Activated CD4-positive, alpha-beta T cell treated with anti-CD3 and anti-CD28 coated beads for 48 hours (primary cell): ENCODE data around the gene TUB.

Source experiments
- DNase-seq: peaks from one replicate; pipeline ENCODE4 v3.0.0-alpha.2; 2020

Gene TUB

GRCh38 chr11:8045839-8046238 lies 35.2 kb upstream of the TUB start:
- DNase-seq, result no peak

DNA sequence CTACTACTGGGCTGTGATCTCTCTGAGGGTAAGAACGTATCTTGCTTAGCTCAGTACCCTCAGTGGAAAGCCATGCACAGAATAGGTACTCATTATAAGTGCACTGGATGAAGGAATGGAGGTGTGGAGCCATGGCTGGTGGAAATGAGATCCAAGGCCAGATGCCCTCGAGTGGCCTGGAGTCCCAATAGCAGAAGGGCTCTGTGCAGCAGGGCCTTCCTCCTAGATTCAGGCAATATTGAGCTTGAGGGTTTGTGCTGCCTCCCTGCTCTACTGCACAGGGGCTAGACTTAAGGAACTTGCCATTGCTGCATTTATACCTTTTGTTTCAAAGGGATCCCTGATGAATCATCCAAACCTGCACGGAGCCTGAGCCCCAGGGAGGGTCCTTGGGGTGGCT lies 33.6 kb upstream of the TUB start:
- no peak for DNase-seq

DNA sequence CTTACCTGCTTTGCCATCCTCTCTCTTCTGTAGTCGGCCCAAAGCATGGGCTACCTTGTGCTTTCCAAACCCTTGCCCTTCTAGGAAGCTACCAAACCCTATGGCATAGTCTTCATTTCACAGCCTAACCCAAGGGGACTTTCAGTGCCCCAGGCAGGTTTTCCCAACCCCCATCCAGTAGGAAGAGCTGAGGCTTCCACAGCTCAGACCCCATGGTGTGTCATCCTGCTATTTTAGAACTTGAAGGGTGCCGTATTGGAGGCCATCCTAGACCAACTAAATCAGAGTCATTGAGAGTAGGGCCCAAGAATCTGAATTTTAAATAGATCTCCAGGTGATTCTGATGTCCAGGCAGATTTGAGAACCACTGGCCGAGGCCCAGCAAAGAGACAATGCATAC lies 31.9 kb upstream of the TUB start:
- DNase-seq, result no peak

- DNase-seq, result peak; percentile 11
Measured at GRCh38 chr11:8055091-8055835, 25.7 kb upstream of the TUB start.

DNA sequence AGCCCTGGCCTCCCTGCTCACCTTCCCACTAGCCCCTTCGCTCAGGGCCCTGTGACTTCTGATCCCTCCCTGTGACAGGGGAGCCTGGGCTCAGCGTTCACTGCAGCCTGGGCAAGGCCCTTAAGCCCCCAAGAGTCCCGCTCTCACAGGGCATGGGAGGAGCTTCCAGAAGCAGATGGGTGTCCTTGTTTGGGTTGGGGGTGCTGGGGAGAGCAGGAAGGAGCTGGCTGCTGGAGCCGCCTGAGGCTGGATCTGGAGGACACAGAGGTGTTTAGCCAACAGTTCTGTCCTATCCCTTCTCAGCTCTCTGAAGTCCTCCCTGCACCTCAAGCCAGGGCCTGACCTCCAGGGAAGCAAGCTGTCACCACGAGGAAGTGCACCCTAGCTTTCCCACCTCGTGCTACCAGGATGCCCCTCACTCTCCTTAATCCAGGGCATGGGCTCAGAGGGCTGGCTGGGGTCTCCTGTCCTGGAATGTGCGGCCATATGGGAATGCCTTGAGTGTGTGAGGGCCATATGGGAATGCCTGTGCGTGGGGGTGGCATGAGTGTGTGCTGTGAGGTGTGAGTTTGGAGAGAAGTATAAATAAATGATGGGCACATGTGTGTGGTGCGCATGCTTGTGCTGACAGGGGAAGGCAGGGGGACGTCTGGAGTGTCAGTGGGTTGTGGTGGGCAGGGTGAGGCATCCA lies 25.0 kb upstream of the TUB start:
- DNase-seq, result no peak

DNA sequence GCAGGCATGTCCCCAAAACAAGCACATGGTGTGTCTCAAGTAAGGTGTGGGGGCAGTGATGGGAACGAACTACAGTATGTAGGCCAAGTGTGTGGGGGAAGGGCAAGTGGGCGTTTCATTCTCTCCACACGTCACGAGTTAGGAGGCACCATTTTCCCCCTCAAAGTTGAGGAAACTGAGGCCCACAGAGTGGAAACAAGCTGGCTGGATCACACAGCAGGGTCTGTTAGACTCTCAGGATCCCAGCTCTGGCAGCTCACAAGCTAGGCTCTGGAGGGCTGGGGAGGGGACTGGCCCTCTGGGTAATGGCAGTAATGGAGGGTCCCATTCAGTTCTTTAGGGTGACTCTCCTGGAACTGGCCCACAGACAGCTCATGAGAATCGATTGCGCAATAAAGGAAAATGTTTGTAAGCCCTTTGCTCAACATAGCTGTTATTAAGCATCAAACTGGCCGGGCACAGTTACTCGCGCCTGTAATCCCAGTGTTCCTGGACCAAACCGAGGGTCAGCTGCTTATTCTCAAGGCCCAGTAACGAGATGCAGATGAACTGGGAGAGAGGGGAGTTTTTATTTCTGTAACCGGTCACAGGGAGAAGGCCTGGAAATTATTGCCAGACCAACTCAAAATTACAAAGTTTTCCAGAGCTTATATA lies 24.1 kb upstream of the TUB start:
- DNase-seq, result no peak

GRCh38 chr11:8058216-8058615 lies 22.8 kb upstream of the TUB start:
- DNase-seq, result no peak

DNA sequence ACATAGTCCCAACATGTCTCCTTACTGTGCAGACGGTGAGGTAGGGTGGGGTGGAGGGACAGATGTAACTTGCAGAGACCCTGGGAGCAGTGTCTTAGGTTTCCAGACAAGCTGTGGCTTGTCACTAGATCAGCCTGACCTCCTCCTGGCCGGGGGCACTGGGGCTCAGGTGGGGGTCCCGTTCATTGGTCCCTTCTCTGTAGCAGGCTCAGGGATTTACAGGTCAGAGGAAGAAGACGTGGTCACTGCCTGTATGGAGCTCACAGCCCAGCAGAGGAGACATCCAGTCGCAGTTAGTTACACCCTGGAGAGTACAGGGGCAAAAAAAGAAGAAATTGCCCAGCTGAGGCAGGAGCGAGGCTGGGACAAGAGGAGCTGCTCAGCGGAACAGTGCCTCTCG lies 22.0 kb upstream of the TUB start:
- no peak for DNase-seq

- no peak for DNase-seq
Measured at GRCh38 chr11:8059571-8060011, 21.4 kb upstream of the TUB start.

DNA sequence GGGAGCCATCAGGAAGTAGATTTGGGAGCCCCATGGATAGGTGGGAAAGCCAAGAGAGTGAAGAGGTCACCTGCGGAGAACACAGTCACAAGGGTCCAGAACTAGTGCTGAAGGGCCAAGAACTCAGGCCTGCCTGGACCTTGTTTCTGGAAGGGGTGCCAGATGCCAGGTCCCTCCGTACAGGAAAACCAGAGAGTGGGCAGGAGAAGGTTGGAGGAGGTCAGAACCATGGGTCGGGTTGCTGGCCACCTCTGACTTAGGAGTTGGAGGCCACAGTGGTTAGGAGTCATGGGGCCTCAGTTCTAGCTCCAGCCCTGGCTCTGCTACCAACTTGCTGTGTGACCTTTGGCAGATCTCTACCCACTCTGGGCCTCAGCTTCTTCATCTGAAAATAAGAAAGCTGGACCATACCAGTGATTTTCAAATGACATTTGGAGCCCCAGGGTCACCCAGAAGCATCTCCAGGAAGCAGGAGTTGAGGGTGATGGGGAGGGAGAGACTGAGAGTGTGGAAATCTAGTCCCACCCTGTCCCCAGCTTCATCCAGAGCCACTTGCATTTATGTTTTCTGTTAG lies 20.8 kb upstream of the TUB start:
- DNase-seq, result no peak

- peak; percentile 12 for DNase-seq
Measured at GRCh38 chr11:8060801-8061554, 20.0 kb upstream of the TUB start.

- no peak for DNase-seq
Measured at GRCh38 chr11:8061555-8062428, 19.2 kb upstream of the TUB start.

DNA sequence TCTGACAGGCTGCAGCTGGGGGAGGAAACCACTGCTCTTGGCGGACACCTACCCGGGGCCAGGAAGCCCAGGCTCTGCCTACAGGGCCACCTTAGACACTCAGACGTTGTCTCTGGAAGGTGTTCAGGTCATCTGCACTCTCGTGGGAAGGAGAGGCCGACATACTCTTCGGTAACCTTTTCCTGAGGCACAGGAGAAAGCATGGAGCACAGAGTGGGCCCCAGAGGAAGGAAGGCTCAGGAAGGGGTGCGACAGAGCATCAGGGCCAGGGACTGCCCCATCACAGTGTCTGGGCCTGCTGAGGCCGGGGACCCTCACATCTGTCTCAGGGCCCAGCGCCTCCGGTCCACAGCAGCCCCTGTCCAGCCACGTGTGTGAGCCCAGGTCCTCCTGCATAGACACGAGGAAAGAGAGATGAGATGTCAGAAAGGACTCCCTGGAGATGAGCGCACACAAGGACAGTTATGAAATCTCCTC lies 18.2 kb upstream of the TUB start:
- DNase-seq, result no peak

GRCh38 chr11:8063324-8063723 lies 17.7 kb upstream of the TUB start:
- DNase-seq, result no peak

GRCh38 chr11:8065031-8065430 lies 16.0 kb upstream of the TUB start:
- DNase-seq, result no peak

- no peak for DNase-seq
Measured at GRCh38 chr11:8066036-8066910, 14.7 kb upstream of the TUB start.

- DNase-seq, result no peak
Measured at GRCh38 chr11:8066911-8067455, 14.0 kb upstream of the TUB start.

- DNase-seq, result no peak
Measured at GRCh38 chr11:8067567-8067928, 13.5 kb upstream of the TUB start.

GRCh38 chr11:8067929-8068575 lies 13.0 kb upstream of the TUB start:
- no peak for DNase-seq

DNA sequence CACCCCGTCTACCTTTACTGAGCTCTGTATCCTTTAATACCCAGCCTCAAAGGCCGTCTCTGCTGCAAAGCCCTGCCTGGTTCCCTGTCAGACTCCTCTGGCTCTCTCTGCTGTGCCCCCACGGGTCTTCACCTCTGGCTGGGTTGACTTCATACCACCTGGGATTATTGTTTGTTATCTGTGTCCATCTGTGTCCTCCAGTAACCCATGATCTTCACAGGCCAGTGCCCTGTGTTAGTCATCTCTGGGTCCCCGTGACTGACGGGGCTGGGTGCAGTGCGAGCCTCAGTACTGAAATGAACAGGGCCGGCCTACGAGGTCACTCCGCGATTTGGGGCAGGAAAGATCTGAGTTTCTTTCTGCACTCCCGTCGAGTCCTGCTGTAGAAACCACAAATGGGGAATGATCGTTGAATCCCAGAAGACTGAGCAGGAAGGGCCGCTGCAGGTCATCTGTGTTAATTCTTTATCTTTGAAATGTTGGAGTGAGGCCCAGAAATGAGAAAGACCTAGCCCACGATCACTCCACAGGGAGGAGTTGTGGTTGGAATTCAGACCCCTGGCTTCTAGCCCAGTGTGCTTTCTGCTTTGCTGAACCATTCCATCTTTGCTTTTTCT lies 12.3 kb upstream of the TUB start:
- no peak for DNase-seq
